ENCODE data around the gene PIK3R6. TPM values are rescaled to one million over a fixed set of nuclear protein-coding genes. Genes with fewer than 3 reads are reported as not detected.

Gene PIK3R6
- total and polyA plus RNA-seq, 10 of the 15 experiments (the other 5 are each of a cell fraction or from before 2014, with no cell fraction given), result 6.7 to 146 (median 68.2) TPM

DNA sequence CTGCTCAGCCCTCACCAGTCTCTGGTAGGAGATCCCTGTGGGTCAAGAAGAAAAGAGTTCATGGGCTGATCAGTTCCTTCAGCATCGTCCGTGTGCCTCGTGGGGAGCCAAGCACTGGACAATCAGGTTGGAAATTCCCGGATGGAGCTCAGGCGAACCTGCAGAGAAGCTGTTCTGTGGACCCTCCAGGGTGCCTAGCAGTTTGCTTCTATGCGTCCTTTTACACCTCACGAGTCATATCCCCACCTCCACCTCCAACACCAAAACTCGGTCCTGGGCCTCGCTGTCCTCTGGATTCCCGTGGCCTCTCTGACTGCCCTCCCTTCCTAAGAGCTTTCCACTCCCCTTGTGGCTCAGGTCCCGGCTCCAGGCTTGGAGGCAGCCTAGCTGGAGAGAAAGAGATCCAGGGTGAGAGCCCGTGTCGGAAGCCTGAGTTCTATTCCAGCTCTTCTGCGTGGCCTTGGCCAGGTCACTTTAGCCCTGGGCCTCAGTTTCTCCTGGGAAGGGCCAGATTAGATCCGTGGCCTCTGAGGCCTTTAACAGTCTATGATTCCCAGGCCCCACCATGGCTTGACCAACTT, 26.2 kb upstream of the PIK3R6 start:
- peaks cover 6 to 27% of the 10 kb centered on the region in 2 experiments; a peak in 3 of 4 replicates for H3K36me3 ChIP-seq (ENCODE audit: control insufficient read depth in 2 of 2, insufficient read depth in 2 of 2, low read length in 1 of 2)
- TF ChIP-seq, protein P1, sequence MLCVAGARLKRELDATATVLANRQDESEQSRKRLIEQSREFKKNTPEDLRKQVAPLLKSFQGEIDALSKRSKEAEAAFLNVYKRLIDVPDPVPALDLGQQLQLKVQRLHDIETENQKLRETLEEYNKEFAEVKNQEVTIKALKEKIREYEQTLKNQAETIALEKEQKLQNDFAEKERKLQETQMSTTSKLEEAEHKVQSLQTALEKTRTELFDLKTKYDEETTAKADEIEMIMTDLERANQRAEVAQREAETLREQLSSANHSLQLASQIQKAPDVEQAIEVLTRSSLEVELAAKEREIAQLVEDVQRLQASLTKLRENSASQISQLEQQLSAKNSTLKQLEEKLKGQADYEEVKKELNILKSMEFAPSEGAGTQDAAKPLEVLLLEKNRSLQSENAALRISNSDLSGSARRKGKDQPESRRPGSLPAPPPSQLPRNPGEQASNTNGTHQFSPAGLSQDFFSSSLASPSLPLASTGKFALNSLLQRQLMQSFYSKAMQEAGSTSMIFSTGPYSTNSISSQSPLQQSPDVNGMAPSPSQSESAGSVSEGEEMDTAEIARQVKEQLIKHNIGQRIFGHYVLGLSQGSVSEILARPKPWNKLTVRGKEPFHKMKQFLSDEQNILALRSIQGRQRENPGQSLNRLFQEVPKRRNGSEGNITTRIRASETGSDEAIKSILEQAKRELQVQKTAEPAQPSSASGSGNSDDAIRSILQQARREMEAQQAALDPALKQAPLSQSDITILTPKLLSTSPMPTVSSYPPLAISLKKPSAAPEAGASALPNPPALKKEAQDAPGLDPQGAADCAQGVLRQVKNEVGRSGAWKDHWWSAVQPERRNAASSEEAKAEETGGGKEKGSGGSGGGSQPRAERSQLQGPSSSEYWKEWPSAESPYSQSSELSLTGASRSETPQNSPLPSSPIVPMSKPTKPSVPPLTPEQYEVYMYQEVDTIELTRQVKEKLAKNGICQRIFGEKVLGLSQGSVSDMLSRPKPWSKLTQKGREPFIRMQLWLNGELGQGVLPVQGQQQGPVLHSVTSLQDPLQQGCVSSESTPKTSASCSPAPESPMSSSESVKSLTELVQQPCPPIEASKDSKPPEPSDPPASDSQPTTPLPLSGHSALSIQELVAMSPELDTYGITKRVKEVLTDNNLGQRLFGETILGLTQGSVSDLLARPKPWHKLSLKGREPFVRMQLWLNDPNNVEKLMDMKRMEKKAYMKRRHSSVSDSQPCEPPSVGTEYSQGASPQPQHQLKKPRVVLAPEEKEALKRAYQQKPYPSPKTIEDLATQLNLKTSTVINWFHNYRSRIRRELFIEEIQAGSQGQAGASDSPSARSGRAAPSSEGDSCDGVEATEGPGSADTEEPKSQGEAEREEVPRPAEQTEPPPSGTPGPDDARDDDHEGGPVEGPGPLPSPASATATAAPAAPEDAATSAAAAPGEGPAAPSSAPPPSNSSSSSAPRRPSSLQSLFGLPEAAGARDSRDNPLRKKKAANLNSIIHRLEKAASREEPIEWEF (IDR thresholded peaks at IDR 0.05; ENCODE audit: insufficient replicate concordance, low read depth, low read length), result no peak
- TF ChIP-seq, protein P2, sequence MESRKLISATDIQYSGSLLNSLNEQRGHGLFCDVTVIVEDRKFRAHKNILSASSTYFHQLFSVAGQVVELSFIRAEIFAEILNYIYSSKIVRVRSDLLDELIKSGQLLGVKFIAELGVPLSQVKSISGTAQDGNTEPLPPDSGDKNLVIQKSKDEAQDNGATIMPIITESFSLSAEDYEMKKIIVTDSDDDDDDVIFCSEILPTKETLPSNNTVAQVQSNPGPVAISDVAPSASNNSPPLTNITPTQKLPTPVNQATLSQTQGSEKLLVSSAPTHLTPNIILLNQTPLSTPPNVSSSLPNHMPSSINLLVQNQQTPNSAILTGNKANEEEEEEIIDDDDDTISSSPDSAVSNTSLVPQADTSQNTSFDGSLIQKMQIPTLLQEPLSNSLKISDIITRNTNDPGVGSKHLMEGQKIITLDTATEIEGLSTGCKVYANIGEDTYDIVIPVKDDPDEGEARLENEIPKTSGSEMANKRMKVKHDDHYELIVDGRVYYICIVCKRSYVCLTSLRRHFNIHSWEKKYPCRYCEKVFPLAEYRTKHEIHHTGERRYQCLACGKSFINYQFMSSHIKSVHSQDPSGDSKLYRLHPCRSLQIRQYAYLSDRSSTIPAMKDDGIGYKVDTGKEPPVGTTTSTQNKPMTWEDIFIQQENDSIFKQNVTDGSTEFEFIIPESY (IDR thresholded peaks at IDR 0.05), result no peak
- TF ChIP-seq CBX3 (IDR thresholded peaks at IDR 0.05; ENCODE audit: borderline replicate concordance, low read depth) (no peak), KDM1A (IDR thresholded peaks at IDR 0.05; ENCODE audit: borderline replicate concordance) (no peak), POU2F2 (IDR thresholded peaks at IDR 0.05; ENCODE audit: borderline replicate concordance, low read depth, low read length) (no peak), ZZZ3 (IDR thresholded peaks at IDR 0.05; ENCODE audit: control insufficient read depth, insufficient read length, low read depth) (no peak), YY1 (IDR thresholded peaks at IDR 0.05; ENCODE audit: low read depth, low read length) (no peak), STAT3 (IDR thresholded peaks at IDR 0.05; ENCODE audit: low read depth, low read length) (no peak), HCFC1 (IDR thresholded peaks at IDR 0.05; ENCODE audit: low read length) (no peak), SREBF1 (IDR thresholded peaks at IDR 0.05; ENCODE audit: low read length) (no peak), BHLHE40 (IDR thresholded peaks at IDR 0.05; ENCODE audit: borderline replicate concordance in 1 of 2, low read depth in 2 of 2, low read length in 1 of 2) (no peak)
- TF ChIP-seq, protein P3, sequence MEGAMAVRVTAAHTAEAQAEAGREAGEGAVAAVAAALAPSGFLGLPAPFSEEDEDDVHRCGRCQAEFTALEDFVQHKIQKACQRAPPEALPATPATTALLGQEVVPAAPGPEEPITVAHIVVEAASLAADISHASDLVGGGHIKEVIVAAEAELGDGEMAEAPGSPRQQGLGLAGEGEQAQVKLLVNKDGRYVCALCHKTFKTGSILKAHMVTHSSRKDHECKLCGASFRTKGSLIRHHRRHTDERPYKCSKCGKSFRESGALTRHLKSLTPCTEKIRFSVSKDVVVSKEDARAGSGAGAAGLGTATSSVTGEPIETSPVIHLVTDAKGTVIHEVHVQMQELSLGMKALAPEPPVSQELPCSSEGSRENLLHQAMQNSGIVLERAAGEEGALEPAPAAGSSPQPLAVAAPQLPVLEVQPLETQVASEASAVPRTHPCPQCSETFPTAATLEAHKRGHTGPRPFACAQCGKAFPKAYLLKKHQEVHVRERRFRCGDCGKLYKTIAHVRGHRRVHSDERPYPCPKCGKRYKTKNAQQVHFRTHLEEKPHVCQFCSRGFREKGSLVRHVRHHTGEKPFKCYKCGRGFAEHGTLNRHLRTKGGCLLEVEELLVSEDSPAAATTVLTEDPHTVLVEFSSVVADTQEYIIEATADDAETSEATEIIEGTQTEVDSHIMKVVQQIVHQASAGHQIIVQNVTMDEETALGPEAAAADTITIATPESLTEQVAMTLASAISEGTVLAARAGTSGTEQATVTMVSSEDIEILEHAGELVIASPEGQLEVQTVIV (IDR thresholded peaks at IDR 0.05; ENCODE audit: borderline replicate concordance, partially characterized antibody), result no peak
- TF ChIP-seq, protein P4, sequence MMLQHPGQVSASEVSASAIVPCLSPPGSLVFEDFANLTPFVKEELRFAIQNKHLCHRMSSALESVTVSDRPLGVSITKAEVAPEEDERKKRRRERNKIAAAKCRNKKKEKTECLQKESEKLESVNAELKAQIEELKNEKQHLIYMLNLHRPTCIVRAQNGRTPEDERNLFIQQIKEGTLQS (IDR thresholded peaks at IDR 0.05; ENCODE audit: borderline replicate concordance, extremely low read depth, low read depth, low read length), result no peak

More for the DNA sequence above, 26.2 kb upstream of the PIK3R6 start:
- in situ Hi-C loops (cut with MboI), result no loop called here
- FAIRE-seq (no peak), ATAC-seq (no peak), DNase-seq (ENCODE audit: low read depth, low spot score) (no peak)
- Histone ChIP-seq H3K79me2 (ENCODE audit: control insufficient read depth, insufficient read depth, low read length) (peaks cover 8% of the 10 kb centered on the region; the same call in 1 of the 2 replicates), H2AFZ (ENCODE audit: control insufficient read depth, low read depth, low read length) (no peak overlapping the region), H4K20me1 (ENCODE audit: control insufficient read depth, insufficient read depth) (no peaks in the 10 kb centered on the region), H3K9me3 (replicated peaks; ENCODE audit: control insufficient read depth, insufficient read depth, low read length) (no peaks in the 10 kb centered on the region), H3K4me3 (no peak overlapping the region), H3K27me3 (replicated peaks in 1 of 2; ENCODE audit: control insufficient read depth in 2 of 2, insufficient read depth in 2 of 2, low read length in 1 of 2) (no peaks in the 10 kb centered on the region), H3K27ac (ENCODE audit: control insufficient read depth, insufficient read depth) (peak overlapping the region; percentile 98), H3K4me1 (ENCODE audit: control insufficient read depth, insufficient read depth, low read length) (peaks cover 58% of the 10 kb centered on the region), H3K9ac (ENCODE audit: control insufficient read depth, insufficient read depth, low read length) (no peak overlapping the region), H3K4me2 (ENCODE audit: control insufficient read depth, insufficient read depth) (no peak overlapping the region; the same call in 1 of the 2 replicates)
- POLR2A ChIA-PET, result interaction anchor here (0.5 to 8.2 kb wide), 8 partner anchors 17 to 87 kb away, joined by 3 to 74 read pairs (median 3); no protein-coding TSS in a partner anchor
- intact Hi-C loops (cut with micrococcal nuclease; ENCODE audit: unreplicated experiment), result loop anchor here (2.0 to 10.0 kb wide), 3 partner anchors 86 to 479 kb away; no protein-coding TSS in a partner anchor
- SMC1A ChIA-PET (ENCODE audit: uncharacterized antibody, unreplicated experiment), result interaction anchor here (0.6 to 13.6 kb wide), 22 partner anchors 8 to 510 kb away, joined by 3 to 208 read pairs (median 9); partner anchors contain the start of genes PIK3R5 and PIK3R6
- CTCF ChIA-PET, result interaction anchor here (1.2 to 11.1 kb wide), 19 partner anchors 15 to 669 kb away, joined by 3 to 162 read pairs (median 13); partner anchors contain the start of gene PIK3R6
- WGBS (ENCODE audit: insufficient coverage, insufficient replicate concordance, low lambda C conversion rate, missing lambda C conversion rate), result 92% methylated on average over 15 of the region's 15 CpGs
- BruUV-seq (replicated peaks), result no TSS peak
- RAD21 ChIA-PET (ENCODE audit: unreplicated experiment), result interaction anchor here (0.7 to 7.7 kb wide), 15 partner anchors 21 to 484 kb away, joined by 4 to 115 read pairs (median 15); partner anchors contain the start of genes PIK3R5 and PIK3R6

All from GM12878 (cell line).